A549 (cell line): ENCODE measurements around the gene CUL1. TPM values are rescaled to one million over a fixed set of nuclear protein-coding genes. Genes with fewer than 3 reads are reported as not detected.

Source experiments
- ATAC-seq, 2 experiments: fragments of 200-7000 bp in 1 of 2; fragments of >200 bp in 1 of 2; cut with Nextera tagmentation in 1 of 2; cut with Tn5 transposase in 1 of 2; 3 replicates each; pipeline versions ENCODE4 v1.8.0 to v1.9.1; 2018 to 2020; ENCODE audit warnings: mild to moderate bottlenecking in 1 of 2, moderate library complexity in 1 of 2
- CTCF ChIA-PET: fragments of 300-600 bp; sonication (Branson Sonifier 250); formaldehyde crosslinking; extraction: SDS; loops from one replicate; lab custom pipeline; 2021; ENCODE audit warnings: antibody characterized with exemption, inconsistent platforms; lab: Yijun Ruan, JAX
- POLR2A ChIA-PET: fragments of 350-600 bp; formaldehyde crosslinking; extraction: SDS; loops from one replicate; lab custom pipeline; 2021; ENCODE audit warnings: antibody characterized with exemption, inconsistent platforms; lab: Yijun Ruan, JAX
- DNase-seq, 2 experiments: peaks; one replicate each; pipeline versions ENCODE4 v3.0.0 to v3.0.0-alpha.2; 2011 to 2016; ENCODE audit warnings: low read depth in 1 of 2, low spot score in 1 of 2
- FAIRE-seq: peaks from 2 replicates; lab custom pipeline; 2011; peaks lifted over from hg19 to GRCh38; lab: Jason Lieb, UNC
- H3K27ac ChIP-seq, 2 experiments: fragments of >200 bp; sonication (Bioruptor Twin); formaldehyde crosslinking; 3 replicates each; pipeline ENCODE4 v1.5.1; 2016 to 2017
- H3K4me1 ChIP-seq: fragments of >200 bp; sonication (Bioruptor Twin); formaldehyde crosslinking; 3 replicates; pipeline ENCODE4 v1.6.1; 2016
- H3K4me2 ChIP-seq: fragments of >200 bp; sonication (Bioruptor Twin); formaldehyde crosslinking; 3 replicates; pipeline ENCODE4 v1.6.1; 2016
- H3K4me3 ChIP-seq: fragments of >200 bp; sonication (Bioruptor Twin); formaldehyde crosslinking; 3 replicates; pipeline ENCODE4 v1.5.1; 2016
- H3K9me3 ChIP-seq: fragments of >200 bp; sonication (Bioruptor Twin); formaldehyde crosslinking; 3 replicates; pipeline ENCODE4 v1.6.1; 2016
- ATOH8 ChIP-seq: fragments of 250-450 bp; sonication (Bioruptor Pico); IDR thresholded peaks from 2 replicates; pipeline ENCODE4 v1.5.0; 2020; ENCODE audit warnings: low read depth, mild to moderate bottlenecking, moderate library complexity
- BCL3 ChIP-seq: fragments of >200 bp; sonication (Bioruptor Twin); formaldehyde crosslinking; IDR thresholded peaks from 3 replicates; pipeline ENCODE4 v1.6.1; 2016
- CHD2 ChIP-seq: fragments of 150-350 bp; IDR thresholded peaks from 2 replicates; pipeline ENCODE4 v1.6.1; 2014; ENCODE audit warnings: low read length; ENCODE audit not compliant: partially characterized antibody
- E2F6 ChIP-seq: IDR thresholded peaks from 2 replicates; pipeline ENCODE4 v1.6.1; 2012; ENCODE audit warnings: low read depth, borderline replicate concordance
- EHMT2 ChIP-seq: fragments of 200-600 bp; sonication (generic); IDR thresholded peaks from 2 replicates; pipeline ENCODE4 v1.6.1; 2016; ENCODE audit warnings: antibody characterized with exemption, low read depth, mild to moderate bottlenecking, moderate library complexity
- EP300 ChIP-seq, 2 experiments: fragments of >200 bp; sonication (Bioruptor Twin); formaldehyde crosslinking; IDR thresholded peaks; 2 replicates in 1 of 2; 3 replicates in 1 of 2; pipeline ENCODE4 v1.6.1; 2016 to 2017
- FOSL2 ChIP-seq, 2 experiments: fragments of 450-650 bp in 1 of 2; fragments of >200 bp in 1 of 2; sonication (Bioruptor Twin) in 1 of 2; formaldehyde crosslinking; IDR thresholded peaks; 2 replicates each; pipeline versions ENCODE4 v1.5.0 to v1.6.1; 2016 to 2020; ENCODE audit warnings: mild to moderate bottlenecking in 1 of 2, moderate library complexity in 1 of 2
- GATA3 ChIP-seq: IDR thresholded peaks from 2 replicates; pipeline ENCODE4 v1.6.1; 2012; ENCODE audit warnings: borderline replicate concordance
- HEYL ChIP-seq: fragments of 250-450 bp; sonication (Bioruptor Pico); IDR thresholded peaks from 2 replicates; pipeline ENCODE4 v1.8.0; 2021; ENCODE audit warnings: mild to moderate bottlenecking, moderate library complexity
- HOXB13 ChIP-seq: fragments of 250-450 bp; sonication (Bioruptor Pico); IDR thresholded peaks from 2 replicates; pipeline ENCODE4 v1.5.0; 2020; ENCODE audit warnings: low read depth, mild to moderate bottlenecking, moderate library complexity
- JUN ChIP-seq, 2 experiments: fragments of >200 bp; sonication (Bioruptor Twin); formaldehyde crosslinking; IDR thresholded peaks; 2 replicates in 1 of 2; 3 replicates in 1 of 2; pipeline ENCODE4 v1.6.1; 2016 to 2017
- JUNB ChIP-seq: fragments of >200 bp; sonication (Bioruptor Twin); formaldehyde crosslinking; IDR thresholded peaks from 2 replicates; pipeline ENCODE4 v1.6.1; 2016
- KDM5A ChIP-seq: fragments of 200-600 bp; sonication (generic); IDR thresholded peaks from 2 replicates; pipeline ENCODE4 v1.6.1; 2016; ENCODE audit warnings: antibody characterized with exemption, mild to moderate bottlenecking
- NFE2L2 ChIP-seq: fragments of 150-350 bp; conservative IDR thresholded peaks from 2 replicates; pipeline ENCODE4 v1.6.1; 2014; ENCODE audit warnings: low read length
- PHF8 ChIP-seq: fragments of 200-600 bp; sonication (generic); IDR thresholded peaks from 2 replicates; pipeline ENCODE4 v1.6.1; 2016; ENCODE audit warnings: low read depth, mild to moderate bottlenecking, antibody characterized with exemption, moderate library complexity, borderline replicate concordance
- RARB ChIP-seq: fragments of 250-450 bp; sonication (Bioruptor Pico); IDR thresholded peaks from 2 replicates; pipeline ENCODE4 v1.8.0; 2021; ENCODE audit warnings: mild to moderate bottlenecking, moderate library complexity
- RNF2 ChIP-seq: fragments of 200-600 bp; sonication (generic); IDR thresholded peaks from 2 replicates; pipeline ENCODE4 v1.6.1; 2016; ENCODE audit warnings: low read depth, mild to moderate bottlenecking, antibody characterized with exemption, moderate library complexity, borderline replicate concordance
- TP53 ChIP-seq: fragments of 250-450 bp; sonication (Bioruptor Pico); IDR thresholded peaks from 2 replicates; pipeline ENCODE4 v1.5.0; 2021; ENCODE audit warnings: mild to moderate bottlenecking, moderate library complexity
- WGBS: methylation state at CpG from one replicate; pipeline ENCODE4 v1.1.6; 2017; ENCODE audit errors: missing lambda C conversion rate; 5-methylcytosine and 5-hydroxymethylcytosine counted together
- polyA plus RNA-seq, 4 experiments: library from polyadenylated mRNA; depleted of rRNA in 3 of 4; stranded (reverse); fragments of >200 nt; fragmentation: RNase III in 1 of 4; extraction: RNeasy Plus Mini Kit Qiagen cat#74134 plus additional on column Dnase treatment in 1 of 4; gene quantifications; 2 replicates in 3 of 4; 3 replicates in 1 of 4; pipeline ENCODE4 v1.2.3, GENCODE V29; 2011 to 2017

Gene CUL1
- polyA plus RNA-seq, 2 of the 4 experiments (the other 2 are of a cell fraction), result 57.9 to 70.6 TPM

- no peak for TF ChIP-seq ATOH8 (CRISPR knock-in tag)
- no peak for TF ChIP-seq NFE2L2
Measured at GRCh38 chr7:148763622-148764021, 64.9 kb downstream of the CUL1 start (continued).

GRCh38 chr7:148770004-148770403 lies 71.3 kb downstream of the CUL1 start:
- ATAC-seq, result no peak
- POLR2A ChIA-PET, result no interaction called here

GRCh38 chr7:148772297-148773089 lies 73.8 kb downstream of the CUL1 start:
- CTCF ChIA-PET, result interaction anchor here (2.5 kb wide), 1 partner anchor 197 kb away, joined by 5 read pairs; no protein-coding TSS in a partner anchor
- Histone ChIP-seq H3K4me2 (peak overlapping the region; percentile 27; the same call in 1 of the 3 replicates), H3K27ac (peak overlapping the region in 1 of 2 experiments; percentile 12; a peak in 1 of 6 replicates), H3K4me1 (peaks cover 23% of the 10 kb centered on the region), H3K4me3 (no peak overlapping the region), H3K9me3 (no peaks in the 10 kb centered on the region)
- 47% methylated on average over 8 of the region's 8 CpGs for WGBS
- TF ChIP-seq KDM5A (no peak), JUN (IDR thresholded peaks at IDR 0.05) (no peak), FOSL2 (IDR thresholded peaks at IDR 0.05) (0 out of 2 replicates have a peak, but pooled peaks have one; percentile 6), FOSL2 (CRISPR knock-in tag; IDR thresholded peaks at IDR 0.05) (peak; percentile 79), JUNB (peak; percentile 25; the same call in 1 of the 2 replicates)
- ATAC-seq (peak; percentile 95 to 97), FAIRE-seq (no peak), DNase-seq (peak; percentile 35 to 63)
- POLR2A ChIA-PET, result no interaction called here

More at GRCh38 chr7:148770004-148770403, 71.3 kb downstream of the CUL1 start:
- H3K27ac ChIP-seq, result no peak overlapping the region
- CTCF ChIA-PET, result interaction anchor here (1.2 kb wide), 2 partner anchors 18 to 194 kb away, joined by 3 read pairs; no protein-coding TSS in a partner anchor
- no peak overlapping the region for H3K4me3 ChIP-seq
- WGBS, result 38% methylated on average over 6 of the region's 6 CpGs
- TF ChIP-seq JUN (IDR thresholded peaks at IDR 0.05), result no peak
- TF ChIP-seq BCL3, result no peak
- no peak for TF ChIP-seq RARB (CRISPR knock-in tag)
- no peak for TF ChIP-seq RNF2
- no peak for TF ChIP-seq HOXB13
- TF ChIP-seq TP53 (CRISPR knock-in tag), result no peak
- TF ChIP-seq GATA3, result no peak
- no peak for TF ChIP-seq EHMT2
- no peak for TF ChIP-seq EP300 (IDR thresholded peaks at IDR 0.05)
- no peak for TF ChIP-seq PHF8
- no peak for TF ChIP-seq HEYL (CRISPR knock-in tag)
- TF ChIP-seq E2F6, result no peak
- TF ChIP-seq CHD2, result no peak
- TF ChIP-seq, all 56 proteins: peak for 0
- no peaks in the 10 kb centered on the region for H3K9me3 ChIP-seq
- peaks cover 23% of the 10 kb centered on the region for H3K4me1 ChIP-seq
- FAIRE-seq, result no peak
- no peak overlapping the region for H3K4me2 ChIP-seq
- no peak for DNase-seq
